Mesenchymal stem cell (in vitro differentiated cells and primary cell): ENCODE data around the gene CLTB.
A peak's percentile ranks its signal among the peaks of the same experiment; 100 is the strongest.

Experiments
- DNase-seq: peaks from one replicate; pipeline ENCODE4 v3.0.0-alpha.2; 2013
- H2AFZ ChIP-seq: one replicate; pipeline ENCODE4 v1.6.1; 2013; ENCODE audit warnings: low read depth, mild to moderate bottlenecking, control low read depth, inconsistent platforms, low read length, moderate library complexity
- H2AK5ac ChIP-seq: 2 replicates; pipeline ENCODE4 v1.6.1; 2013; ENCODE audit warnings: low read length, moderate library complexity, mild to moderate bottlenecking, inconsistent platforms; ENCODE audit not compliant: severe bottlenecking
- H2BK120ac ChIP-seq: one replicate; pipeline ENCODE4 v1.6.1; 2013; ENCODE audit warnings: low read depth, mild to moderate bottlenecking, inconsistent platforms, low read length, moderate library complexity
- H2BK12ac ChIP-seq, 2 experiments: one replicate each; pipeline ENCODE4 v1.6.1; 2013; ENCODE audit warnings: inconsistent platforms in 2 of 2, low read length in 2 of 2, mild to moderate bottlenecking in 2 of 2, moderate library complexity in 2 of 2, control low read depth in 1 of 2
- H2BK15ac ChIP-seq: one replicate; pipeline ENCODE4 v1.6.1; 2013; ENCODE audit warnings: mild to moderate bottlenecking, low read depth, inconsistent platforms; ENCODE audit not compliant: poor library complexity, severe bottlenecking
- H2BK5ac ChIP-seq: 2 replicates; pipeline ENCODE4 v1.6.1; 2013; ENCODE audit warnings: low read depth, mild to moderate bottlenecking, low read length, control low read depth, inconsistent platforms; ENCODE audit not compliant: poor library complexity, severe bottlenecking
- H3K14ac ChIP-seq, 2 experiments: one replicate each; pipeline ENCODE4 v1.6.1; 2013; ENCODE audit warnings: inconsistent platforms in 2 of 2, low read length in 2 of 2, control low read depth in 1 of 2, mild to moderate bottlenecking in 1 of 2, moderate library complexity in 1 of 2
- H3K18ac ChIP-seq, 2 experiments: one replicate each; pipeline ENCODE4 v1.6.1; 2013; ENCODE audit warnings: inconsistent platforms in 2 of 2, low read length in 2 of 2, control low read depth in 1 of 2, low read depth in 1 of 2, mild to moderate bottlenecking in 1 of 2
- H3K23ac ChIP-seq, 2 experiments: one replicate each; pipeline ENCODE4 v1.6.1; 2013; ENCODE audit warnings: inconsistent platforms in 2 of 2, low read length in 2 of 2, mild to moderate bottlenecking in 2 of 2, moderate library complexity in 2 of 2, control low read depth in 1 of 2
- H3K27ac ChIP-seq: 2 replicates; pipeline ENCODE4 v1.5.1; 2013; ENCODE audit warnings: mild to moderate bottlenecking, moderate library complexity, low read length, control low read depth, inconsistent platforms; ENCODE audit not compliant: poor library complexity, severe bottlenecking
- H3K27me3 ChIP-seq, 2 experiments: 2 replicates each; pipeline versions ENCODE4 v1.6.1 to v1.7.0; 2013; ENCODE audit warnings: low read length in 2 of 2, mild to moderate bottlenecking in 2 of 2, moderate library complexity in 2 of 2, control low read depth in 1 of 2, inconsistent platforms in 1 of 2; ENCODE audit not compliant: control insufficient read depth in 1 of 2, insufficient read depth in 1 of 2
- H3K36me3 ChIP-seq, 2 experiments: 2 replicates each; pipeline versions ENCODE4 v1.6.1 to v1.7.0; 2013; ENCODE audit warnings: low read length in 2 of 2, control low read depth in 1 of 2, inconsistent platforms in 1 of 2, low read depth in 1 of 2, mild to moderate bottlenecking in 1 of 2; ENCODE audit not compliant: insufficient read depth in 2 of 2, control insufficient read depth in 1 of 2
- H3K4ac ChIP-seq, 2 experiments: one replicate each; pipeline ENCODE4 v1.6.1; 2013; ENCODE audit warnings: inconsistent platforms in 2 of 2, low read length in 2 of 2, mild to moderate bottlenecking in 2 of 2, moderate library complexity in 2 of 2, control low read depth in 1 of 2, low read depth in 1 of 2
- H3K4me1 ChIP-seq: 2 replicates; pipeline ENCODE4 v1.6.1; 2013; ENCODE audit warnings: low read depth, low read length, control low read depth; ENCODE audit not compliant: control insufficient read depth, insufficient read depth
- H3K4me2 ChIP-seq: 2 replicates; pipeline ENCODE4 v1.6.1; 2013; ENCODE audit warnings: low read length, mild to moderate bottlenecking, inconsistent platforms; ENCODE audit not compliant: poor library complexity, severe bottlenecking
- H3K4me3 ChIP-seq, 2 experiments: 2 replicates each; pipeline versions ENCODE4 v1.5.1 to v1.7.0; 2013; ENCODE audit warnings: low read length in 2 of 2, mild to moderate bottlenecking in 2 of 2, control low read depth in 1 of 2, low read depth in 1 of 2; ENCODE audit not compliant: insufficient read depth in 1 of 2
- H3K79me1 ChIP-seq: replicated peaks from 2 replicates; pipeline ENCODE4 v1.6.1; 2013; ENCODE audit warnings: mild to moderate bottlenecking, control low read depth, low read length, inconsistent platforms; ENCODE audit not compliant: poor library complexity, severe bottlenecking
- H3K9ac ChIP-seq: 2 replicates; pipeline ENCODE4 v1.7.0; 2013; ENCODE audit warnings: mild to moderate bottlenecking, low read length, moderate library complexity
- H3K9me3 ChIP-seq: 2 replicates; pipeline ENCODE4 v1.7.0; 2013; ENCODE audit warnings: mild to moderate bottlenecking, low read length; ENCODE audit not compliant: control insufficient read depth
- H4K8ac ChIP-seq: one replicate; pipeline ENCODE4 v1.6.1; 2013; ENCODE audit warnings: inconsistent platforms, mild to moderate bottlenecking, low read length, moderate library complexity
- H4K91ac ChIP-seq: one replicate; pipeline ENCODE4 v1.6.1; 2013; ENCODE audit warnings: mild to moderate bottlenecking, low read length, inconsistent platforms
- WGBS: methylation state at CpG from one replicate; pipeline ENCODE4 v1.1.7; 2013; ENCODE audit warnings: mixed read lengths; 5-methylcytosine and 5-hydroxymethylcytosine counted together

The CLTB gene

DNA sequence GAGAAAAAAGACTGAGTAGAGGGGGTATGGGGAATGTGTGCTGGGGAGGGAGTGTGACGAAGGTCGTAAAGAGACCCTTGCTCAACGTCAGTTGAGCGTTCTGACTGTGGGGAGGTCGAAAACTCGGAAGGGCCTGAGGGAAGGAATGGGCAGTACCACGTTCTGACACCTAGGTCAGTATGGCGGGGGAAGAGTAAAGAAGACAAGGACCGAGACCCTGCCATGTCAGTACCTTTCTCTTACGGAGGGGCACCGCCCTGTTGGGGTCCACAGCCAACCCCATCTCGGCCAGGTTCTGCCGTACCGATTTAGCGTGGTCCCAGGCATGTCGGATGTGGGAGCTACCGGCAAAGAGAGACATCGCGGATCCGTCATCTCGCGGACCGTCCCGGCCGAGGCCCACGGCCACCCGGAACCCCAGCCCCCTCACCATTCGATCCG lies 28.3 kb downstream of the CLTB start:
- Histone ChIP-seq H2BK120ac (no peak overlapping the region), H2BK5ac (no peak overlapping the region), H3K9me3 (no peaks in the 10 kb centered on the region), H2AFZ (peak overlapping the region; percentile 83), H3K4ac (peak overlapping the region in 1 of 2 experiments; percentile 33), H3K14ac (peak overlapping the region in 1 of 2 experiments; percentile 50), H4K8ac (peak overlapping the region; percentile 2), H4K91ac (no peak overlapping the region), H3K4me1 (peaks cover 5% of the 10 kb centered on the region), H3K36me3 (peaks cover 54 to 63% of the 10 kb centered on the region in 2 experiments), H2AK5ac (no peak overlapping the region), H3K4me2 (peak overlapping the region; percentile 86), H3K23ac (peak overlapping the region in 1 of 2 experiments; percentile 2), H2BK12ac (peak overlapping the region in 1 of 2 experiments; percentile 1), H3K9ac (peak overlapping the region; percentile 94), H3K79me1 (peaks cover 42% of the 10 kb centered on the region), H3K27ac (peak overlapping the region; percentile 16), H3K27me3 (no peaks in the 10 kb centered on the region), H2BK15ac (no peak overlapping the region), H3K18ac (peak overlapping the region in 1 of 2 experiments; percentile 22), H3K4me3 (peak overlapping the region; percentile 67 to 98)
- DNase-seq = peak; percentile 62
- WGBS = under 1% methylated on average over 29 of the region's 29 CpGs

GRCh38 chr5:176387384-176387925 lies 28.9 kb downstream of the CLTB start:
- H2AK5ac ChIP-seq = no peak overlapping the region
- H3K18ac ChIP-seq = no peak overlapping the region
- no peak overlapping the region for H2AFZ ChIP-seq
- H3K9me3 ChIP-seq = no peaks in the 10 kb centered on the region
- H2BK15ac ChIP-seq = no peak overlapping the region
- H3K36me3 ChIP-seq = peaks cover 53 to 63% of the 10 kb centered on the region in 2 experiments
- H3K4ac ChIP-seq = no peak overlapping the region
- H3K23ac ChIP-seq = no peak overlapping the region
- H3K27ac ChIP-seq = no peak overlapping the region
- H4K91ac ChIP-seq = no peak overlapping the region
- H2BK12ac ChIP-seq = no peak overlapping the region
- H3K9ac ChIP-seq = peak overlapping the region; percentile 94
- H3K4me3 ChIP-seq = peak overlapping the region; percentile 35 to 98
- H2BK120ac ChIP-seq = no peak overlapping the region
- H3K79me1 ChIP-seq = peaks cover 46% of the 10 kb centered on the region
- no peak overlapping the region for H4K8ac ChIP-seq
- H3K4me1 ChIP-seq = peaks cover 5% of the 10 kb centered on the region
- no peak overlapping the region for H3K14ac ChIP-seq
- no peak overlapping the region for H2BK5ac ChIP-seq
- 32% methylated on average over 6 of the region's 8 CpGs for WGBS
- no peaks in the 10 kb centered on the region for H3K27me3 ChIP-seq
- H3K4me2 ChIP-seq = peak overlapping the region; percentile 86
- peak; percentile 18 for DNase-seq

DNA sequence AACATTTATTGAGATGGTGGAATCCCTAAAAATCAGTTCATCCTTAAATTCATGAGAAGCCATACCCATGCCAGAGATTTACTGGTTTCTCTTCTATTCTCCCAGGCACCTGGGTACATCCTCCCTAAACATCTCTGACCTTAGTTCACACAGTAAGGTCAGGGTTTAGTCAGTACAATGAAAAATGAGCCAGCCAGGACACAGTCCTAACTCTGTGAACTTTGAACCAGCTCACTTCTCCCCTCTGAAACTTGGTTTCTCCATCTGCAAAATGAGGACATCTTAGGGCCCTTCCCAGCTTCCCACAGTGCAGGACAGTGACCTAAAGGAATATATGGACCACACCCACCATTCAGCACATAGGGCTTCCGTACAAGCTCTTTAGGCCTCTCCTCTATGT lies 29.8 kb downstream of the CLTB start:
- Histone ChIP-seq H2BK15ac (no peak overlapping the region), H3K9me3 (no peaks in the 10 kb centered on the region), H3K27ac (no peak overlapping the region), H3K4me1 (peaks cover 5% of the 10 kb centered on the region), H2BK120ac (no peak overlapping the region), H3K4me2 (no peak overlapping the region), H3K4ac (no peak overlapping the region), H2AFZ (no peak overlapping the region), H3K27me3 (no peaks in the 10 kb centered on the region), H3K36me3 (peaks cover 52 to 63% of the 10 kb centered on the region in 2 experiments), H2BK5ac (no peak overlapping the region), H3K14ac (no peak overlapping the region), H3K4me3 (peak overlapping the region in 1 of 2 experiments; percentile 98), H3K18ac (no peak overlapping the region), H3K9ac (peak overlapping the region; percentile 94), H3K23ac (peak overlapping the region in 1 of 2 experiments; percentile 14), H4K91ac (no peak overlapping the region), H2AK5ac (no peak overlapping the region), H3K79me1 (peaks cover 44% of the 10 kb centered on the region), H4K8ac (no peak overlapping the region), H2BK12ac (no peak overlapping the region)
- no peak for DNase-seq
- WGBS = no CpG with 5 or more reads among the region's 1 CpG

- H2AK5ac ChIP-seq = no peak overlapping the region
- no peak overlapping the region for H2BK120ac ChIP-seq
- H3K14ac ChIP-seq = no peak overlapping the region
- no peaks in the 10 kb centered on the region for H3K27me3 ChIP-seq
- H3K36me3 ChIP-seq = peaks cover 45 to 61% of the 10 kb centered on the region in 2 experiments
- H4K8ac ChIP-seq = no peak overlapping the region
- peaks cover 35% of the 10 kb centered on the region for H3K79me1 ChIP-seq
- H3K4ac ChIP-seq = no peak overlapping the region
- H3K9ac ChIP-seq = no peak overlapping the region
- no peaks in the 10 kb centered on the region for H3K9me3 ChIP-seq
- H2BK12ac ChIP-seq = no peak overlapping the region
- no peak overlapping the region for H2BK15ac ChIP-seq
- no peak for DNase-seq
- H3K4me2 ChIP-seq = no peak overlapping the region
- H2BK5ac ChIP-seq = no peak overlapping the region
- no peak overlapping the region for H3K27ac ChIP-seq
- no peak overlapping the region for H2AFZ ChIP-seq
- H3K23ac ChIP-seq = no peak overlapping the region
- no peak overlapping the region for H4K91ac ChIP-seq
- no peak overlapping the region for H3K4me3 ChIP-seq
- H3K18ac ChIP-seq = no peak overlapping the region
- WGBS = 98% methylated on average over 12 of the region's 12 CpGs
- H3K4me1 ChIP-seq = peaks cover 5% of the 10 kb centered on the region
Measured at GRCh38 chr5:176384991-176385390, 31.3 kb downstream of the CLTB start.
